HL-60 (cell line): ENCODE data around the gene WNT11.

Experiments used
- GABPA ChIP-seq: IDR thresholded peaks from 2 replicates; pipeline ENCODE4 v1.6.1; 2012; ENCODE audit warnings: low read depth
- POLR2AphosphoS5 ChIP-seq: IDR thresholded peaks from 2 replicates; pipeline ENCODE4 v1.6.1; 2012; ENCODE audit warnings: low read depth
- TF ChIP-seq, protein P1 (sequence below): IDR thresholded peaks from one replicate; pipeline ENCODE4 v1.5.1; 2011; ENCODE audit warnings: low read length, control low read depth, inconsistent platforms; ENCODE audit not compliant: insufficient read depth

DNA sequence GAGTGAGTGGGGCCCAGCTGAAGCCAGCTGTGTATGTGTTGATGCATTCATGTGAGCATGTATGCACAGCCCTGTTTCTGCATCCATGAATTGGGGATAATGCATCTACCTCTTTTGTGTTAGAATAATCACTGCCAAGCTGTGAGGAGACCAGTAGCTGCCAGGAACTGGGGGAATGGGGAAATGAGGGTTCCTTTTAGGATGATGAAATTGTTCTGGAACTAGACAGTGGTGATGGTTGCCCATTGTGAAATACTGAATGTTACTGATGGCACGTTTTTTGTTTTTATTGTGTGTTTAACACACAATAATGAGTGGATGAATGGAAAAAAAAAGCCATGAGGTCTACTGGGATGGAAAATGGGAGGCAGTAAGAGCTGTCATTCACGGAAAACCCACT, 45.3 kb upstream of the WNT11 start:
- TF ChIP-seq POLR2AphosphoS5 (no peak), GABPA (no peak)
- TF ChIP-seq, protein P1, sequence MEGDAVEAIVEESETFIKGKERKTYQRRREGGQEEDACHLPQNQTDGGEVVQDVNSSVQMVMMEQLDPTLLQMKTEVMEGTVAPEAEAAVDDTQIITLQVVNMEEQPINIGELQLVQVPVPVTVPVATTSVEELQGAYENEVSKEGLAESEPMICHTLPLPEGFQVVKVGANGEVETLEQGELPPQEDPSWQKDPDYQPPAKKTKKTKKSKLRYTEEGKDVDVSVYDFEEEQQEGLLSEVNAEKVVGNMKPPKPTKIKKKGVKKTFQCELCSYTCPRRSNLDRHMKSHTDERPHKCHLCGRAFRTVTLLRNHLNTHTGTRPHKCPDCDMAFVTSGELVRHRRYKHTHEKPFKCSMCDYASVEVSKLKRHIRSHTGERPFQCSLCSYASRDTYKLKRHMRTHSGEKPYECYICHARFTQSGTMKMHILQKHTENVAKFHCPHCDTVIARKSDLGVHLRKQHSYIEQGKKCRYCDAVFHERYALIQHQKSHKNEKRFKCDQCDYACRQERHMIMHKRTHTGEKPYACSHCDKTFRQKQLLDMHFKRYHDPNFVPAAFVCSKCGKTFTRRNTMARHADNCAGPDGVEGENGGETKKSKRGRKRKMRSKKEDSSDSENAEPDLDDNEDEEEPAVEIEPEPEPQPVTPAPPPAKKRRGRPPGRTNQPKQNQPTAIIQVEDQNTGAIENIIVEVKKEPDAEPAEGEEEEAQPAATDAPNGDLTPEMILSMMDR = no peak
